Adrenal gland (tissue), 5 donors: Measurements from ENCODE around the gene ADGRF4.

Experiments used
- POLR2A ChIP-seq, 2 donors: fragments of 450-650 bp; IDR thresholded peaks; one replicate each; pipeline ENCODE4 v1.6.1; 2017; ENCODE audit warnings: antibody characterized with exemption in 2 of 2, mild to moderate bottlenecking in 2 of 2, moderate library complexity in 1 of 2
- TF ChIP-seq, protein P1 (sequence below), 6 experiments: fragments of 450-650 bp in 4 of 6; fragments of 200-600 bp in 2 of 6; sonication (generic) in 1 of 6; IDR thresholded peaks; 1 replicate in 5 of 6; 2 replicates in 1 of 6; pipeline versions ENCODE4 v1.5.1 to v1.8.0; 2016 to 2021; ENCODE audit warnings: antibody characterized with exemption in 6 of 6, mild to moderate bottlenecking in 2 of 6, moderate library complexity in 1 of 6
- donor health status: DM: no; HTN: no; CAD: no.

GRCh38 chr6:47655719-47656595 is 42.4 kb upstream of the ADGRF4 start:
- TF ChIP-seq, protein P1, sequence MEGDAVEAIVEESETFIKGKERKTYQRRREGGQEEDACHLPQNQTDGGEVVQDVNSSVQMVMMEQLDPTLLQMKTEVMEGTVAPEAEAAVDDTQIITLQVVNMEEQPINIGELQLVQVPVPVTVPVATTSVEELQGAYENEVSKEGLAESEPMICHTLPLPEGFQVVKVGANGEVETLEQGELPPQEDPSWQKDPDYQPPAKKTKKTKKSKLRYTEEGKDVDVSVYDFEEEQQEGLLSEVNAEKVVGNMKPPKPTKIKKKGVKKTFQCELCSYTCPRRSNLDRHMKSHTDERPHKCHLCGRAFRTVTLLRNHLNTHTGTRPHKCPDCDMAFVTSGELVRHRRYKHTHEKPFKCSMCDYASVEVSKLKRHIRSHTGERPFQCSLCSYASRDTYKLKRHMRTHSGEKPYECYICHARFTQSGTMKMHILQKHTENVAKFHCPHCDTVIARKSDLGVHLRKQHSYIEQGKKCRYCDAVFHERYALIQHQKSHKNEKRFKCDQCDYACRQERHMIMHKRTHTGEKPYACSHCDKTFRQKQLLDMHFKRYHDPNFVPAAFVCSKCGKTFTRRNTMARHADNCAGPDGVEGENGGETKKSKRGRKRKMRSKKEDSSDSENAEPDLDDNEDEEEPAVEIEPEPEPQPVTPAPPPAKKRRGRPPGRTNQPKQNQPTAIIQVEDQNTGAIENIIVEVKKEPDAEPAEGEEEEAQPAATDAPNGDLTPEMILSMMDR (IDR thresholded peaks at IDR 0.05), result no peak
- no peak for TF ChIP-seq POLR2A (IDR thresholded peaks at IDR 0.05)
